PFSK-1 (cell line): ENCODE data around the gene KCNH6.

ENCODE experiments used
- FOXP2 ChIP-seq: optimal IDR thresholded peaks from 2 replicates; pipeline ENCODE3; 2011; ENCODE audit warnings: borderline replicate concordance, control low read depth, inconsistent platforms; ENCODE audit not compliant: insufficient read depth; ENCODE audit errors: extremely low read length, extremely low read depth
- POLR2AphosphoS5 ChIP-seq: IDR thresholded peaks from 2 replicates; pipeline ENCODE4 v1.6.1; 2012; ENCODE audit warnings: low read depth, mild to moderate bottlenecking, control low read depth, low read length, moderate library complexity
- REST ChIP-seq, 2 experiments: IDR thresholded peaks; 2 replicates each; pipeline versions ENCODE4 v1.6.1 to v1.8.0; 2011 to 2012; ENCODE audit warnings: low read depth in 2 of 2, low read length in 2 of 2, control low read depth in 1 of 2, inconsistent platforms in 1 of 2, mild to moderate bottlenecking in 1 of 2, moderate library complexity in 1 of 2; ENCODE audit not compliant: insufficient read depth in 1 of 2
- SIN3A ChIP-seq: IDR thresholded peaks from 2 replicates; pipeline ENCODE4 v1.6.1; 2012; ENCODE audit warnings: mild to moderate bottlenecking, low read length, moderate library complexity, borderline replicate concordance; ENCODE audit not compliant: insufficient read depth
- TAF1 ChIP-seq: IDR thresholded peaks from 2 replicates; pipeline ENCODE4 v1.6.1; 2012; ENCODE audit warnings: low read length, control low read depth, borderline replicate concordance; ENCODE audit not compliant: insufficient read depth

The KCNH6 gene

GRCh38 chr17:63555500-63556156, 32.5 kb downstream of the KCNH6 start:
- TF ChIP-seq SIN3A = no peak
- no peak for TF ChIP-seq TAF1
- no peak for TF ChIP-seq REST (IDR thresholded peaks at IDR 0.05; ENCODE audit: insufficient read depth in 1 of 2, low read depth in 2 of 2, low read length in 2 of 2)
- no peak for TF ChIP-seq FOXP2
- no peak for TF ChIP-seq POLR2AphosphoS5

DNA sequence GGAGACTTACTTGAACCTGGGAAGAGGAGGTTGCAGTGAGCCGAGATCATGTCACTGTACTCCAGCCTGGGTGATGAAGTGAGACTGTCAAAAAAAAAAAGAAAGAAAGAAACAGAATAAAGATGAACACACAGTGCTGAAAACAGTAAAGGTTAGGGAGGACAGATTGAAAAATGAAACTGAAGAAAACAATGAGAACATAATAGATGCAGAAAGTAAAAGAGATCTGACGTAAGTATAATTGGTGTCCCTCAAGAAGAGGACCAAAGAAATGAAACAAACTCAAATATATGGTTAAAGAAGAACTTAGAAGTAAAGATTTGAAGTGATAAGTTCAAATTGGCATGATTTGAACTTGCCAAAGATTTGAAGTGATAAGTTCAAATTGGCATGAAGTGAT, 34.3 kb downstream of the KCNH6 start:
- TF ChIP-seq TAF1 = no peak
- no peak for TF ChIP-seq REST (IDR thresholded peaks at IDR 0.05; ENCODE audit: insufficient read depth in 1 of 2, low read depth in 2 of 2, low read length in 2 of 2)
- no peak for TF ChIP-seq FOXP2
- no peak for TF ChIP-seq POLR2AphosphoS5
- no peak for TF ChIP-seq SIN3A

GRCh38 chr17:63558441-63558840, 35.3 kb downstream of the KCNH6 start:
- TF ChIP-seq POLR2AphosphoS5 (no peak), TAF1 (no peak)

DNA sequence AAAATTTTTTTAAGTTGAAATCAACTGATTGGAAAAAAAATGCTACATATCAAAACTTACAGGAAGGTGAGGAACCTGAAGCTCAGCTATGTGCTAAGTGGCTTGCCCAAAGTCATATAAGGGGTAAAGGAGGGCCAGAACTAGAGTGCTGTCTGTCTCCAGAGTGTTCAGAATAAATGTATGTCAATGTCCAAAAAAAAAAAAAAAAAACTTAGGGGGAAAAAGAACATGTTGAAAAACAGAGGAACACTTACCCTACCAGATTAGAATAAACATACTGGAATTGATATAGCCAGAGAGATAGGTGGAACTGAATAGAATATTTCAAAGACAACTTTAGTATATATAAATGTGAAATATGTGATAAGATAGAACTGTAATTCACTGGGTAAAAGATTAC, 38.7 kb downstream of the KCNH6 start:
- TF ChIP-seq SIN3A (no peak), REST (IDR thresholded peaks at IDR 0.05; ENCODE audit: insufficient read depth in 1 of 2, low read depth in 2 of 2, low read length in 2 of 2) (no peak), FOXP2 (no peak), TAF1 (no peak), POLR2AphosphoS5 (no peak)

GRCh38 chr17:63563339-63563738, 40.2 kb downstream of the KCNH6 start:
- TF ChIP-seq TAF1 (no peak), FOXP2 (no peak), SIN3A (no peak), POLR2AphosphoS5 (no peak), REST (IDR thresholded peaks at IDR 0.05; ENCODE audit: insufficient read depth in 1 of 2, low read depth in 2 of 2, low read length in 2 of 2) (no peak)
